Activated naive CD8-positive, alpha-beta T cell treated with anti-CD3 and anti-CD28 coated beads, Interleukin-2, amount 50 U/mL, for 24 hours (primary cell): ENCODE results near the gene THBS2.
"Not testable (repeated sequence)": the region's sequence is repeated elsewhere in the genome, so short reads cannot be mapped to it uniquely, and the experiment has no call there.

Experiments used
- ATAC-seq: fragments of 150-1000 bp; cut with Tn5 transposase; one replicate; pipeline ENCODE4 v1.10.0; 2021
- DNase-seq: peaks from one replicate; pipeline ENCODE4 v3.0.0; 2021
- H3K27ac Mint-ChIP-seq: one replicate; pipeline ENCODE4 v1.8.0; 2021; ENCODE audit warnings: mild to moderate bottlenecking, mixed read lengths
- H3K27me3 Mint-ChIP-seq: one replicate; pipeline ENCODE4 v1.8.0; 2021; ENCODE audit warnings: mixed read lengths
- H3K36me3 Mint-ChIP-seq: one replicate; pipeline ENCODE4 v1.8.0; 2021; ENCODE audit warnings: low read depth, mixed read lengths
- H3K4me1 Mint-ChIP-seq: one replicate; pipeline ENCODE4 v1.8.0; 2021; ENCODE audit warnings: mixed read lengths
- H3K4me3 Mint-ChIP-seq: one replicate; pipeline ENCODE4 v1.8.0; 2021; ENCODE audit warnings: mild to moderate bottlenecking, moderate library complexity, mixed read lengths
- H3K9me3 Mint-ChIP-seq: one replicate; pipeline ENCODE4 v1.8.0; 2021; ENCODE audit warnings: mixed read lengths

THBS2 gene

GRCh38 chr6:169253337-169254238, at the start of gene THBS2:
Gene THBS2, minus strand, starts transcription at chr6:169253846. Its CDS starts 3,062 bp downstream, at chr6:169250784.
- Mint-ChIP-seq H3K27ac (no peak within 1 kb of the TSS), H3K27me3 (peaks cover 59% of the 10 kb centered on the region), H3K4me3 (no peak within 1 kb of the TSS), H3K9me3 (no peaks in the 10 kb centered on the region), H3K36me3 (no peaks in the 10 kb centered on the region), H3K4me1 (peaks cover 18% of the 10 kb centered on the region)
- ATAC-seq, result no peak
- no peak for DNase-seq

- Mint-ChIP-seq H3K4me1 (no peaks in the 10 kb centered on the region), H3K4me3 (no peak overlapping the region), H3K27me3 (peaks cover 24% of the 10 kb centered on the region), H3K27ac (no peak overlapping the region), H3K9me3 (peaks cover 5% of the 10 kb centered on the region), H3K36me3 (no peaks in the 10 kb centered on the region)
- no peak for ATAC-seq
- no peak for DNase-seq
These were observed 49.1 kb upstream of the THBS2 start for GRCh38 chr6:169302716-169303115.

- Mint-ChIP-seq H3K36me3 (no peaks in the 10 kb centered on the region), H3K27ac (no peak overlapping the region), H3K27me3 (peaks cover 24% of the 10 kb centered on the region), H3K9me3 (peaks cover 6% of the 10 kb centered on the region), H3K4me1 (no peaks in the 10 kb centered on the region), H3K4me3 (no peak overlapping the region)
- ATAC-seq, result no peak
- DNase-seq, result no peak
These were observed 48.6 kb upstream of the THBS2 start for GRCh38 chr6:169302255-169302654.

- Mint-ChIP-seq H3K4me1 (no peaks in the 10 kb centered on the region), H3K36me3 (no peaks in the 10 kb centered on the region), H3K4me3 (no peak overlapping the region), H3K9me3 (peaks cover 6% of the 10 kb centered on the region), H3K27ac (no peak overlapping the region), H3K27me3 (peaks cover 24% of the 10 kb centered on the region)
- DNase-seq (no peak), ATAC-seq (no peak)
These were observed 47.3 kb upstream of the THBS2 start for GRCh38 chr6:169300916-169301315.

GRCh38 chr6:169298626-169299025, 45.0 kb upstream of the THBS2 start:
- not testable (repeated sequence) for DNase-seq, H3K4me3 Mint-ChIP-seq, H3K9me3 Mint-ChIP-seq, ATAC-seq, H3K36me3 Mint-ChIP-seq, H3K27ac Mint-ChIP-seq, H3K4me1 Mint-ChIP-seq
- peaks cover 17% of the 10 kb centered on the region for H3K27me3 Mint-ChIP-seq

GRCh38 chr6:169296622-169297021, 43.0 kb upstream of the THBS2 start:
- Mint-ChIP-seq H3K27ac (no peak overlapping the region), H3K27me3 (peaks cover 14% of the 10 kb centered on the region), H3K36me3 (no peaks in the 10 kb centered on the region), H3K9me3 (peaks cover 6% of the 10 kb centered on the region), H3K4me3 (no peak overlapping the region), H3K4me1 (no peaks in the 10 kb centered on the region)
- DNase-seq, result no peak
- ATAC-seq, result no peak

GRCh38 chr6:169296170-169296569, 42.5 kb upstream of the THBS2 start:
- H3K36me3 Mint-ChIP-seq, result no peaks in the 10 kb centered on the region
- peaks cover 14% of the 10 kb centered on the region for H3K27me3 Mint-ChIP-seq
- peaks cover 6% of the 10 kb centered on the region for H3K9me3 Mint-ChIP-seq
- H3K4me1 Mint-ChIP-seq, result no peaks in the 10 kb centered on the region
- ATAC-seq (no peak), DNase-seq (no peak)
- no peak overlapping the region for H3K4me3 Mint-ChIP-seq
- no peak overlapping the region for H3K27ac Mint-ChIP-seq

GRCh38 chr6:169293196-169293595, 39.5 kb upstream of the THBS2 start:
- DNase-seq (no peak), ATAC-seq (no peak)
- Mint-ChIP-seq H3K27ac (no peak overlapping the region), H3K9me3 (peaks cover 6% of the 10 kb centered on the region), H3K36me3 (no peaks in the 10 kb centered on the region), H3K4me3 (no peak overlapping the region), H3K27me3 (no peaks in the 10 kb centered on the region), H3K4me1 (no peaks in the 10 kb centered on the region)

GRCh38 chr6:169292338-169293124, 38.9 kb upstream of the THBS2 start:
- no peaks in the 10 kb centered on the region for H3K4me1 Mint-ChIP-seq
- H3K36me3 Mint-ChIP-seq, result no peaks in the 10 kb centered on the region
- no peak overlapping the region for H3K27ac Mint-ChIP-seq
- ATAC-seq (no peak), DNase-seq (no peak)
- no peaks in the 10 kb centered on the region for H3K27me3 Mint-ChIP-seq
- H3K4me3 Mint-ChIP-seq, result no peak overlapping the region
- no peaks in the 10 kb centered on the region for H3K9me3 Mint-ChIP-seq

GRCh38 chr6:169291646-169292337, 38.1 kb upstream of the THBS2 start:
- DNase-seq (no peak), ATAC-seq (no peak)
- Mint-ChIP-seq H3K27me3 (no peaks in the 10 kb centered on the region), H3K4me1 (no peaks in the 10 kb centered on the region), H3K36me3 (no peaks in the 10 kb centered on the region), H3K4me3 (no peak overlapping the region), H3K27ac (no peak overlapping the region), H3K9me3 (no peaks in the 10 kb centered on the region)

- H3K9me3 Mint-ChIP-seq, result no peaks in the 10 kb centered on the region
- no peaks in the 10 kb centered on the region for H3K27me3 Mint-ChIP-seq
- no peaks in the 10 kb centered on the region for H3K36me3 Mint-ChIP-seq
These were observed 37.5 kb upstream of the THBS2 start for GRCh38 chr6:169291148-169291547.

GRCh38 chr6:169289619-169290339, 36.1 kb upstream of the THBS2 start:
- no peak for ATAC-seq
- DNase-seq, result no peak
- Mint-ChIP-seq H3K9me3 (no peaks in the 10 kb centered on the region), H3K36me3 (no peaks in the 10 kb centered on the region), H3K27me3 (no peaks in the 10 kb centered on the region), H3K4me3 (no peak overlapping the region), H3K27ac (no peak overlapping the region), H3K4me1 (no peaks in the 10 kb centered on the region)

More at GRCh38 chr6:169291148-169291547, 37.5 kb upstream of the THBS2 start:
- DNase-seq (no peak), ATAC-seq (no peak)
- Mint-ChIP-seq H3K27ac (no peak overlapping the region), H3K4me1 (no peaks in the 10 kb centered on the region), H3K4me3 (no peak overlapping the region)

- H3K4me3 Mint-ChIP-seq, result no peak overlapping the region
- H3K27me3 Mint-ChIP-seq, result no peaks in the 10 kb centered on the region
- H3K36me3 Mint-ChIP-seq, result no peaks in the 10 kb centered on the region
- no peak overlapping the region for H3K27ac Mint-ChIP-seq
- no peaks in the 10 kb centered on the region for H3K4me1 Mint-ChIP-seq
- ATAC-seq (no peak), DNase-seq (no peak)
- H3K9me3 Mint-ChIP-seq, result no peaks in the 10 kb centered on the region
These were observed 35.6 kb upstream of the THBS2 start for GRCh38 chr6:169289257-169289618.

GRCh38 chr6:169288591-169288990, 34.9 kb upstream of the THBS2 start:
- Mint-ChIP-seq H3K27ac (no peak overlapping the region), H3K4me3 (no peak overlapping the region), H3K4me1 (no peaks in the 10 kb centered on the region), H3K9me3 (no peaks in the 10 kb centered on the region), H3K36me3 (no peaks in the 10 kb centered on the region), H3K27me3 (no peaks in the 10 kb centered on the region)
- no peak for ATAC-seq
- DNase-seq, result no peak
